ENCODE data around the gene SP2.
A peak's percentile ranks its signal among the peaks of the same experiment; 100 is the strongest.

The SP2 gene

GRCh38 chr17:47883589-47884426 lies 12.2 kb upstream of the SP2 start:
- Histone ChIP-seq H3K27me3 (replicated peaks; ENCODE audit: control insufficient read depth, insufficient read depth, low read length) (peaks cover under 1% of the 10 kb centered on the region; the same call in 1 of the 2 replicates), H3K4me3 (replicated peaks; ENCODE audit: low read depth, low read length) (no peak overlapping the region), H3K36me3 (ENCODE audit: control insufficient read depth, insufficient read depth, low read length) (no peaks in the 10 kb centered on the region)
- no peak for DNase-seq (ENCODE audit: extremely low read depth, insufficient read length)
- no peak for TF ChIP-seq CTCF (IDR thresholded peaks at IDR 0.05; ENCODE audit: insufficient read depth, low read length, poor library complexity, severe bottlenecking)

- H3K4me3 ChIP-seq (replicated peaks; ENCODE audit: low read depth, low read length), result no peak overlapping the region
- H3K27me3 ChIP-seq (replicated peaks; ENCODE audit: control insufficient read depth, insufficient read depth, low read length), result no peaks in the 10 kb centered on the region
- TF ChIP-seq CTCF (IDR thresholded peaks at IDR 0.05; ENCODE audit: insufficient read depth, low read length, poor library complexity, severe bottlenecking), result no peak
- DNase-seq (ENCODE audit: extremely low read depth, insufficient read length), result no peak
- H3K36me3 ChIP-seq (ENCODE audit: control insufficient read depth, insufficient read depth, low read length), result no peaks in the 10 kb centered on the region
Measured at GRCh38 chr17:47884427-47884740, 11.7 kb upstream of the SP2 start.

GRCh38 chr17:47884905-47885730 lies 10.9 kb upstream of the SP2 start:
- H3K36me3 ChIP-seq (ENCODE audit: control insufficient read depth, insufficient read depth, low read length), result no peaks in the 10 kb centered on the region
- no peaks in the 10 kb centered on the region for H3K27me3 ChIP-seq (replicated peaks; ENCODE audit: control insufficient read depth, insufficient read depth, low read length)
- DNase-seq (ENCODE audit: extremely low read depth, insufficient read length), result no peak
- no peak overlapping the region for H3K4me3 ChIP-seq (replicated peaks; ENCODE audit: low read depth, low read length)
- TF ChIP-seq CTCF (IDR thresholded peaks at IDR 0.05; ENCODE audit: insufficient read depth, low read length, poor library complexity, severe bottlenecking), result no peak

- DNase-seq (ENCODE audit: extremely low read depth, insufficient read length), result no peak
- no peaks in the 10 kb centered on the region for H3K27me3 ChIP-seq (replicated peaks; ENCODE audit: control insufficient read depth, insufficient read depth, low read length)
- TF ChIP-seq CTCF (IDR thresholded peaks at IDR 0.05; ENCODE audit: insufficient read depth, low read length, poor library complexity, severe bottlenecking), result no peak
- H3K4me3 ChIP-seq (replicated peaks; ENCODE audit: low read depth, low read length), result no peak overlapping the region
- H3K36me3 ChIP-seq (ENCODE audit: control insufficient read depth, insufficient read depth, low read length), result no peaks in the 10 kb centered on the region
Measured at GRCh38 chr17:47888293-47888692, 7.7 kb upstream of the SP2 start.

- peak; percentile 48 for DNase-seq (ENCODE audit: extremely low read depth, insufficient read length)
- no peaks in the 10 kb centered on the region for H3K36me3 ChIP-seq (ENCODE audit: control insufficient read depth, insufficient read depth, low read length)
Measured at GRCh38 chr17:47889734-47890529, 6.1 kb upstream of the SP2 start.

More at GRCh38 chr17:47889734-47890529, 6.1 kb upstream of the SP2 start:
- Histone ChIP-seq H3K27me3 (replicated peaks; ENCODE audit: control insufficient read depth, insufficient read depth, low read length) (no peaks in the 10 kb centered on the region), H3K4me3 (replicated peaks; ENCODE audit: low read depth, low read length) (no peak overlapping the region)
- TF ChIP-seq CTCF (IDR thresholded peaks at IDR 0.05; ENCODE audit: insufficient read depth, low read length, poor library complexity, severe bottlenecking), result peak; percentile 89
